GM23338 (cell line): ENCODE data around the gene MINDY4. TPM values are rescaled to one million over a fixed set of nuclear protein-coding genes. Genes with fewer than 3 reads are reported as not detected.
A peak's percentile ranks its signal among the peaks of the same experiment; 100 is the strongest.

Source experiments
- ATAC-seq: fragments of 200-7000 bp; cut with Tn5 transposase; 3 replicates; pipeline ENCODE4 v1.9.1; 2020
- DNase-seq: peaks from one replicate; pipeline ENCODE4 v3.0.0-alpha.2; 2015; ENCODE audit warnings: low spot score
- H2AFZ ChIP-seq: fragments of 200-600 bp; sonication (generic); 2 replicates; pipeline ENCODE4 v1.8.0; 2016; ENCODE audit warnings: antibody characterized with exemption, mild to moderate bottlenecking, moderate library complexity
- H3F3A ChIP-seq: fragments of 200-600 bp; sonication (generic); replicated peaks from 2 replicates; pipeline ENCODE4 v1.8.0; 2017; ENCODE audit warnings: antibody characterized with exemption, mixed run types, low read depth
- H3K27ac ChIP-seq: fragments of 200-600 bp; sonication (generic); 2 replicates; pipeline ENCODE4 v1.6.1; 2016; ENCODE audit warnings: low read depth
- H3K27me3 ChIP-seq: fragments of 200-600 bp; sonication (generic); 2 replicates; pipeline ENCODE4 v1.8.0; 2016; ENCODE audit warnings: mild to moderate bottlenecking, mixed run types, moderate library complexity; ENCODE audit not compliant: insufficient read depth
- H3K36me3 ChIP-seq: fragments of 200-600 bp; sonication (generic); 2 replicates; pipeline ENCODE4 v1.8.0; 2016; ENCODE audit warnings: mild to moderate bottlenecking; ENCODE audit not compliant: insufficient read depth
- H3K4me1 ChIP-seq: fragments of 200-600 bp; sonication (generic); 2 replicates; pipeline ENCODE4 v1.8.0; 2016; ENCODE audit warnings: mild to moderate bottlenecking, moderate library complexity; ENCODE audit not compliant: insufficient read depth
- H3K4me2 ChIP-seq: fragments of 200-600 bp; sonication (generic); 2 replicates; pipeline ENCODE4 v1.7.1; 2017; ENCODE audit warnings: mixed run types
- H3K4me3 ChIP-seq: fragments of 200-600 bp; sonication (generic); 2 replicates; pipeline ENCODE4 v1.6.1; 2016; ENCODE audit warnings: mixed run types
- H3K79me2 ChIP-seq: fragments of 200-600 bp; sonication (generic); replicated peaks from 2 replicates; pipeline ENCODE4 v1.8.0; 2017; ENCODE audit warnings: mild to moderate bottlenecking; ENCODE audit not compliant: insufficient read depth
- H3K9me2 ChIP-seq: fragments of 200-600 bp; sonication (generic); 2 replicates; pipeline ENCODE4 v1.8.0; 2017; ENCODE audit not compliant: insufficient read depth
- H4K20me1 ChIP-seq: fragments of 200-600 bp; sonication (generic); replicated peaks from 2 replicates; pipeline ENCODE4 v1.8.0; 2017; ENCODE audit warnings: mild to moderate bottlenecking; ENCODE audit not compliant: insufficient read depth
- H3K27ac Mint-ChIP-seq: 2 replicates; pipeline ENCODE4 v1.8.0; 2020; ENCODE audit warnings: inconsistent platforms, mild to moderate bottlenecking, moderate library complexity, mixed read lengths
- H3K27me3 Mint-ChIP-seq: 3 replicates; pipeline ENCODE4 v1.8.0; 2022; ENCODE audit warnings: low read depth, mild to moderate bottlenecking, moderate library complexity, mixed read lengths, inconsistent platforms; ENCODE audit not compliant: insufficient read depth, poor library complexity
- H3K36me3 Mint-ChIP-seq: 3 replicates; pipeline ENCODE4 v1.8.0; 2021; ENCODE audit warnings: low read depth, mild to moderate bottlenecking, inconsistent platforms, moderate library complexity, mixed read lengths
- H3K4me1 Mint-ChIP-seq: 3 replicates; pipeline ENCODE4 v1.8.0; 2020; ENCODE audit warnings: mild to moderate bottlenecking, inconsistent platforms, mixed read lengths
- H3K4me3 Mint-ChIP-seq: 3 replicates; pipeline ENCODE4 v1.8.0; 2021; ENCODE audit warnings: moderate library complexity, mild to moderate bottlenecking, inconsistent platforms, mixed read lengths
- H3K9me3 Mint-ChIP-seq: 3 replicates; pipeline ENCODE4 v1.8.0; 2020; ENCODE audit warnings: moderate library complexity, mild to moderate bottlenecking, inconsistent platforms, mixed read lengths
- CREB1 ChIP-seq: fragments of 250-450 bp; sonication (Bioruptor Pico); IDR thresholded peaks from 2 replicates; pipeline ENCODE4 v1.5.0; 2020; ENCODE audit warnings: low read depth, mild to moderate bottlenecking, moderate library complexity
- JUNB ChIP-seq: IDR thresholded peaks from one replicate; pipeline ENCODE4 v1.6.1; 2016; ENCODE audit warnings: antibody characterized with exemption; ENCODE audit not compliant: unreplicated experiment
- NANOG ChIP-seq: IDR thresholded peaks from 2 replicates; pipeline ENCODE4 v1.6.1; 2016; ENCODE audit warnings: antibody characterized with exemption, borderline replicate concordance
- POLR2AphosphoS5 ChIP-seq: IDR thresholded peaks from 2 replicates; pipeline ENCODE4 v1.6.1; 2016; ENCODE audit warnings: antibody characterized with exemption, low read depth
- REST ChIP-seq: IDR thresholded peaks from one replicate; pipeline ENCODE4 v1.6.1; 2018; ENCODE audit warnings: antibody characterized with exemption; ENCODE audit not compliant: unreplicated experiment
- ZNF114 ChIP-seq: fragments of 250-450 bp; sonication (Bioruptor Pico); IDR thresholded peaks from 2 replicates; pipeline ENCODE4 v1.5.0; 2020; ENCODE audit warnings: mild to moderate bottlenecking, moderate library complexity
- ZNF331 ChIP-seq: fragments of 250-450 bp; sonication (Bioruptor Pico); IDR thresholded peaks from 2 replicates; pipeline ENCODE4 v1.5.0; 2020; ENCODE audit warnings: low read depth, mild to moderate bottlenecking, moderate library complexity
- polyA plus RNA-seq: library from polyadenylated mRNA; unstranded; fragments of >200 nt; fragmentation: Nextera tagmentation; extraction: Ambion mirVana; gene quantifications from 2 replicates; pipeline ENCODE4 v1.2.1, GENCODE V29; 2016
- total RNA-seq: library from RNA; depleted of rRNA; stranded (reverse); fragments of >200 nt; shearing (Covaris generic); gene quantifications from 2 replicates; pipeline ENCODE4 v1.2.3, GENCODE V29; 2014
- TF ChIP-seq, protein P1 (sequence below), 2 experiments: fragments of 200-600 bp in 1 of 2; sonication (generic) in 1 of 2; conservative IDR thresholded peaks; 2 replicates each; pipeline versions ENCODE4 v1.5.1 to v1.6.1; 2016 to 2017; ENCODE audit warnings: antibody characterized with exemption in 2 of 2, low read depth in 2 of 2, mild to moderate bottlenecking in 2 of 2, moderate library complexity in 1 of 2
- TF ChIP-seq, protein P2 (sequence below): fragments of 250-450 bp; sonication (Bioruptor Pico); IDR thresholded peaks from 2 replicates; pipeline ENCODE4 v1.5.0; 2020; ENCODE audit warnings: mild to moderate bottlenecking, moderate library complexity

The MINDY4 gene
- total and polyA plus RNA-seq, 2 experiments from 2014 or later = 1.7 to 4.4 TPM

- ATAC-seq = peak; percentile 30; the same call in 1 of the 3 replicates
- no peak overlapping the region for H3K4me3 ChIP-seq
- Mint-ChIP-seq H3K27ac (no peak overlapping the region), H3K27me3 (no peaks in the 10 kb centered on the region), H3K4me3 (no peak overlapping the region), H3K36me3 (no peaks in the 10 kb centered on the region; the same call in 2 of the 3 replicates), H3K9me3 (no peaks in the 10 kb centered on the region), H3K4me1 (no peaks in the 10 kb centered on the region)
- no peak for DNase-seq
- no peaks in the 10 kb centered on the region for H3K36me3 ChIP-seq
- H3K4me2 ChIP-seq = no peak overlapping the region
- no peaks in the 10 kb centered on the region for H3K79me2 ChIP-seq
- no peak overlapping the region for H3K27ac ChIP-seq
- H3K4me1 ChIP-seq = no peaks in the 10 kb centered on the region
- peaks cover 11% of the 10 kb centered on the region; the same call in 1 of the 2 replicates for H3K9me2 ChIP-seq
- no peaks in the 10 kb centered on the region for H3K27me3 ChIP-seq
- TF ChIP-seq POLR2AphosphoS5 = no peak
- no peak for TF ChIP-seq ZNF114
- TF ChIP-seq, protein P1, sequence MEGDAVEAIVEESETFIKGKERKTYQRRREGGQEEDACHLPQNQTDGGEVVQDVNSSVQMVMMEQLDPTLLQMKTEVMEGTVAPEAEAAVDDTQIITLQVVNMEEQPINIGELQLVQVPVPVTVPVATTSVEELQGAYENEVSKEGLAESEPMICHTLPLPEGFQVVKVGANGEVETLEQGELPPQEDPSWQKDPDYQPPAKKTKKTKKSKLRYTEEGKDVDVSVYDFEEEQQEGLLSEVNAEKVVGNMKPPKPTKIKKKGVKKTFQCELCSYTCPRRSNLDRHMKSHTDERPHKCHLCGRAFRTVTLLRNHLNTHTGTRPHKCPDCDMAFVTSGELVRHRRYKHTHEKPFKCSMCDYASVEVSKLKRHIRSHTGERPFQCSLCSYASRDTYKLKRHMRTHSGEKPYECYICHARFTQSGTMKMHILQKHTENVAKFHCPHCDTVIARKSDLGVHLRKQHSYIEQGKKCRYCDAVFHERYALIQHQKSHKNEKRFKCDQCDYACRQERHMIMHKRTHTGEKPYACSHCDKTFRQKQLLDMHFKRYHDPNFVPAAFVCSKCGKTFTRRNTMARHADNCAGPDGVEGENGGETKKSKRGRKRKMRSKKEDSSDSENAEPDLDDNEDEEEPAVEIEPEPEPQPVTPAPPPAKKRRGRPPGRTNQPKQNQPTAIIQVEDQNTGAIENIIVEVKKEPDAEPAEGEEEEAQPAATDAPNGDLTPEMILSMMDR (conservative IDR thresholded peaks at IDR 0.05; ENCODE audit: low read depth in 2 of 2) = 0 out of 4 replicates have a peak, but pooled peaks of 1 of the 2 experiments have one; percentile 6
- TF ChIP-seq REST = no peak
- no peak for TF ChIP-seq NANOG
- no peak for TF ChIP-seq CREB1
- TF ChIP-seq, protein P2, sequence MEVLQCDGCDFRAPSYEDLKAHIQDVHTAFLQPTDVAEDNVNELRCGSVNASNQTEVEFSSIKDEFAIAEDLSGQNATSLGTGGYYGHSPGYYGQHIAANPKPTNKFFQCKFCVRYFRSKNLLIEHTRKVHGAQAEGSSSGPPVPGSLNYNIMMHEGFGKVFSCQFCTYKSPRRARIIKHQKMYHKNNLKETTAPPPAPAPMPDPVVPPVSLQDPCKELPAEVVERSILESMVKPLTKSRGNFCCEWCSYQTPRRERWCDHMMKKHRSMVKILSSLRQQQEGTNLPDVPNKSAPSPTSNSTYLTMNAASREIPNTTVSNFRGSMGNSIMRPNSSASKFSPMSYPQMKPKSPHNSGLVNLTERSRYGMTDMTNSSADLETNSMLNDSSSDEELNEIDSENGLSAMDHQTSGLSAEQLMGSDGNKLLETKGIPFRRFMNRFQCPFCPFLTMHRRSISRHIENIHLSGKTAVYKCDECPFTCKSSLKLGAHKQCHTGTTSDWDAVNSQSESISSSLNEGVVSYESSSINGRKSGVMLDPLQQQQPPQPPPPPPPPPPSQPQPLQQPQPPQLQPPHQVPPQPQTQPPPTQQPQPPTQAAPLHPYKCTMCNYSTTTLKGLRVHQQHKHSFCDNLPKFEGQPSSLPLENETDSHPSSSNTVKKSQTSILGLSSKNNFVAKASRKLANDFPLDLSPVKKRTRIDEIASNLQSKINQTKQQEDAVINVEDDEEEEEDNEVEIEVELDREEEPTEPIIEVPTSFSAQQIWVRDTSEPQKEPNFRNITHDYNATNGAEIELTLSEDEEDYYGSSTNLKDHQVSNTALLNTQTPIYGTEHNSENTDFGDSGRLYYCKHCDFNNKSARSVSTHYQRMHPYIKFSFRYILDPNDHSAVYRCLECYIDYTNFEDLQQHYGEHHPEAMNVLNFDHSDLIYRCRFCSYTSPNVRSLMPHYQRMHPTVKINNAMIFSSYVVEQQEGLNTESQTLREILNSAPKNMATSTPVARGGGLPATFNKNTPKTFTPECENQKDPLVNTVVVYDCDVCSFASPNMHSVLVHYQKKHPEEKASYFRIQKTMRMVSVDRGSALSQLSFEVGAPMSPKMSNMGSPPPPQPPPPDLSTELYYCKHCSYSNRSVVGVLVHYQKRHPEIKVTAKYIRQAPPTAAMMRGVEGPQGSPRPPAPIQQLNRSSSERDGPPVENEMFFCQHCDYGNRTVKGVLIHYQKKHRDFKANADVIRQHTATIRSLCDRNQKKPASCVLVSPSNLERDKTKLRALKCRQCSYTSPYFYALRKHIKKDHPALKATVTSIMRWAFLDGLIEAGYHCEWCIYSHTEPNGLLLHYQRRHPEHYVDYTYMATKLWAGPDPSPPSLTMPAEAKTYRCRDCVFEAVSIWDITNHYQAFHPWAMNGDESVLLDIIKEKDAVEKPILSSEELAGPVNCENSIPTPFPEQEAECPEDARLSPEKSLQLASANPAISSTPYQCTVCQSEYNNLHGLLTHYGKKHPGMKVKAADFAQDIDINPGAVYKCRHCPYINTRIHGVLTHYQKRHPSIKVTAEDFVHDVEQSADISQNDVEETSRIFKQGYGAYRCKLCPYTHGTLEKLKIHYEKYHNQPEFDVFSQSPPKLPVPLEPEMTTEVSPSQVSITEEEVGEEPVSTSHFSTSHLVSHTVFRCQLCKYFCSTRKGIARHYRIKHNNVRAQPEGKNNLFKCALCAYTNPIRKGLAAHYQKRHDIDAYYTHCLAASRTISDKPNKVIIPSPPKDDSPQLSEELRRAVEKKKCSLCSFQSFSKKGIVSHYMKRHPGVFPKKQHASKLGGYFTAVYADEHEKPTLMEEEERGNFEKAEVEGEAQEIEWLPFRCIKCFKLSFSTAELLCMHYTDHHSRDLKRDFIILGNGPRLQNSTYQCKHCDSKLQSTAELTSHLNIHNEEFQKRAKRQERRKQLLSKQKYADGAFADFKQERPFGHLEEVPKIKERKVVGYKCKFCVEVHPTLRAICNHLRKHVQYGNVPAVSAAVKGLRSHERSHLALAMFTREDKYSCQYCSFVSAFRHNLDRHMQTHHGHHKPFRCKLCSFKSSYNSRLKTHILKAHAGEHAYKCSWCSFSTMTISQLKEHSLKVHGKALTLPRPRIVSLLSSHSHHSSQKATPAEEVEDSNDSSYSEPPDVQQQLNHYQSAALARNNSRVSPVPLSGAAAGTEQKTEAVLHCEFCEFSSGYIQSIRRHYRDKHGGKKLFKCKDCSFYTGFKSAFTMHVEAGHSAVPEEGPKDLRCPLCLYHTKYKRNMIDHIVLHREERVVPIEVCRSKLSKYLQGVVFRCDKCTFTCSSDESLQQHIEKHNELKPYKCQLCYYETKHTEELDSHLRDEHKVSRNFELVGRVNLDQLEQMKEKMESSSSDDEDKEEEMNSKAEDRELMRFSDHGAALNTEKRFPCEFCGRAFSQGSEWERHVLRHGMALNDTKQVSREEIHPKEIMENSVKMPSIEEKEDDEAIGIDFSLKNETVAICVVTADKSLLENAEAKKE = no peak
- no peak for TF ChIP-seq ZNF331 (CRISPR knock-in tag)
- TF ChIP-seq JUNB = no peak
- no peaks in the 10 kb centered on the region for H3F3A ChIP-seq
- no peaks in the 10 kb centered on the region for H4K20me1 ChIP-seq
- H2AFZ ChIP-seq = no peak overlapping the region
Observed at GRCh38 chr7:30755384-30756154, 15.6 kb upstream of the MINDY4 start.
